GM18907 (cell line): ENCODE data around the gene CCN6.
"Not testable (repeated sequence)": the region's sequence is repeated elsewhere in the genome, so short reads cannot be mapped to it uniquely, and the experiment has no call there.

Experiments used
- ATAC-seq: cut with Tn5 transposase; IDR thresholded peaks from one replicate; pipeline ENCODE4 v1.9.1; 2021; ENCODE audit warnings: mild to moderate bottlenecking, moderate library complexity; ENCODE audit not compliant: unreplicated experiment

The CCN6 gene

DNA sequence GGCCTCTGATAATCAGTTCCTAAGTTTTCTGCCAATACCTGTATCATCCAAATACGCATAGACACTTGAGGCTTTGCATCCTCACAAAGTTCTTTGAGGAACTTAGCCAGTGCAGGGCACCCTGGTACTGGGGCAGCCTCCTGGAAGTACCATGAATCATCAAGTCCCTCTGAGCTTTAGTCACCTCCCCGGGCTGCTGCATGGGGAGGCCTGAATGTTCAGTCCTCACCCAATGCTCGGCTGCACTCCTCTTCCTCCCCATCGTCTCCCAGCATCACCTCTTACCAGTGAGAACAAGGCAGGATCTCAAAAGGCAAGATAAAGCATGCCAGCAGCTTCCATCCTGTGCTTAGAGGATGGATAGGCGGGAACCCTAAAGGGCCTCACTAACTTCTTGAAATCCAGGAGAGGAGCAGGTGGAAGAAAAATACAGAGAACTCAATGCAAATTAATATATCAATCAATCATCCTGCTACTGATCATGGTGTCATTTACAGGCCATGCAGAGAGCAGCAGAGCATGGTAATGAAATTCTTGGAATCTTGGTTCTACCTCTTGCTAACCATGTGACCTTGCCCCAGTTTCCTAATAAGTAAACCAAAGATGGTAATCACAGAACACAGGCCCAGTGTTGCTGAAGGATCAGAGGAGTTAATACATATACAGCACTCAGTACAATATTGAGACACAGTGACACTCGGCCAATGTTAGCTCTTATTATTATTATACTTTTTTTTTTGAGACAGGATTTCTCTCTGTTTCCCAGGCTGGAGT lies 4.7 kb upstream of the CCN6 start:
- no peak for ATAC-seq

DNA sequence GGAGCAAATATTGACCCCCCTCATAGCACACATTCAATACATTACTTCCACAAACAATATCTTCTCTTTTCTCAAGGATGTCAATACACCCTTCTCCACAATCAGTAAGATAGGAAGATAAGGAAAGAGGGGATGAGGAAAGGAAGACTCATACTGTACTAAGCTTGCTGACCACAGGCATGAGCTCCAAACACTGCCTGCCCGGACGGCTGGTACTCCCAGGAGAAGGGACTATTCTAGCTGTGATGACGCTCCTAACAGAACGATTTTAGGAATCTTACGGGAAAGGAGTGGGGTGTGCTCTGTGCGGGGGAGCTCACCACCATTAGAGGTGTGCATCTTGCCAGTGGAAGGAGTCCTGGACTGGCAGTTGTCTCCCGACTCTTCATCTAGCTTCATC lies 3.9 kb upstream of the CCN6 start:
- ATAC-seq: no peak

DNA sequence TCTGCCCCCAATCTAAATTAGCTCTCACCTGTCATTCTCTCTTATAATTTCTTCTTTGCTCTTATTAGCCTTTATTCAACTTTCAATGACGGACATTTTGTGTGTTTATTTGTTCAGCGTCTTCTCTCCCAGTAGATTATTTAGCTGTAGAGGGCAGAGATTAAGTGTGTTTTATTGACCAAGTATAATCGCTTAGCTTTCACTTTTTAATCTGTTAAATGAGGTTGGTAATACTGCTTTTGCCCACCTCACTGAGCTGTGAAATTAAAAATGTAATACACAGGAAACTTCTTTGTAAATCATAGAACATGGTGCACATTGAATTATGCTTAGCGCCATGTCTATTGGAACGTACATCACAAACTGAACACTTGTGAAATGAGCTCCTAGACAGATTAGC lies 3.5 kb upstream of the CCN6 start:
- ATAC-seq: no peak

DNA sequence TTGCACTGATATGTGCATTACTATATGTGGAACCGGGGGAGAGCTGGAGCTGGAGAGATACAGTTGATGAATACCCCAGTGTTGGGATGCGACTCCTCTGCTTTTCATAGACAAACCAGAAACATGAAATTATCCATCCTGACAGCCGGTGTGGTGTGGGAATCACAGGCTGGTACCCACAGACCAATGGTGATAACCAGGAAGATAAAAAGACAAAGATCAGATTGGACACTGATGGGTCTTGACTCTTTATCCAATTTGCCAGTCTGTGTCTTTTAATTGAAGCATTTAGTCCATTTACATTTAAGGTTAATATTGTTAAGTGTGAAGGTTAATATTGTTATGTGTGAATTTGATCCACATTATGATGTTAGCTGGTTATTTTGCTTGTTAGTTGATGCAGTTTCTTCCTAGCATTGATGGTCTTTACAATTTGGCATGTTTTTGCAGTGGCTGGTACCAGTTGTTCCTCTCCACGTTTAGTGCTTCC lies 2.6 kb upstream of the CCN6 start:
- ATAC-seq: not testable (repeated sequence)

DNA sequence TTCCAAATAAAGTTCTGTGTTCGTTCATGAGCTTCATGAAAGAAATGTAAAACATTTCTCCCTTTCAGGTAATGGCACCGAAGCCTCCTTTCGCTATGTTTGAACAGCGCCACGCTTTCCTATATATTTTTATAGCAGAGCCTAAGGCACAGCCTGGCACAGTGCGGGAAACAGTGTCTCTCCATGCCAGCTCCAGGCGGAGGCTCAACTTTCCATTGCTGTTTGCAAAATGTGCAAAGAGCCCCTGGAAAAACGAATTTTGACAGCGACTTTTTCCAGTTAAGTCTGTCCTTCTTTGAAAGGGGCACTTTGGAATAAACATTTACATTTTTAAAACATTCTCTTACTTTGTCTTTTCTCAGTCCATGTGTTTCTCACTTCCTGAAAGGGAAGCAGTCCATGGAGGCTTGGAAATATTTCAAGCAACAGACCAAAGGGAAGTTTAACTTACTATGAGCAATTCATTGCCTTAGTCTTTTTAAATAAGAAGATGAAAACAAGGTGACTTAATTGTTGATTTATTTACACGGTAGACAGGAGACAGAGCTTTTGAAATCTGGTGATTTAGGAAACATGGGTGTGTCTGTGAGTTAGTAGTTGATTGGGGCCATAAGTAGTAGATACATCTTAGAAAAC lies 769 bp downstream of the CCN6 start:
- no peak for ATAC-seq

DNA sequence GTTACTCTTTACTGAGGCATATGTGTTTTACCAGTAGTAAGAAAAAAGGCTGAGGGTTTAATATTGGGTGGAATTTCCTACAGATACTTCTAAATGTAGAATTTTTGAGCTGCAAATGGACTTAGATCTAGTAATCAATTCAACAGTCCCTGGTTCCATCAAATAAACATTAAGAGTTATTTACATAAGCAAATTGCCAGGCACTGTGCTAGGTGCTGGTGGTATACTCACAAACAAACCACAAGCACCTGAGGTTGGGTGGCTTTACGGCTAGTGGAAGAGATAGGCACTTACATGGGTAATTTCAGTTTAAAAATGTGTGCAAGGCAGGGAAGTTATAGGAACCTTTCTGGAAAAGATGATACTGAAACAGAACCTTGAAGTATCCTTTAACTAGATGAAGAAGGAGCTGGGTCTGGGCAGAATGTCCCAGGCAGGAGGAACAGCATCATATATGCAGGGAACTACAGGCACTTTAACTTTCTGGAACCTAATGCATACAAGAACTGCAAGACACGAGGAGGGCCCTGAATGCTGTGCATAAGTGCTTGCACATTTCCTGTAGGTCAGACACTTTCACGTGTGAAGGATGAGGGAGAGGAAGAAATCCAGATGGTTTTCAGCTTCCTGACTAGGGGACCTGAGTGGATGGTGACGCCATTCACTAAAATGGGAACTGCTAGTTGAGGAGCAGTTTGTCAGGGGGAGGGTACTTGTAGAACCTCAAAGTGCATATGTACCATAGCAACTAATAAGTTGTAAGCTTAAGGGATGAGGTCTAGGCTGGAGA lies 4.5 kb downstream of the CCN6 start:
- no peak for ATAC-seq

DNA sequence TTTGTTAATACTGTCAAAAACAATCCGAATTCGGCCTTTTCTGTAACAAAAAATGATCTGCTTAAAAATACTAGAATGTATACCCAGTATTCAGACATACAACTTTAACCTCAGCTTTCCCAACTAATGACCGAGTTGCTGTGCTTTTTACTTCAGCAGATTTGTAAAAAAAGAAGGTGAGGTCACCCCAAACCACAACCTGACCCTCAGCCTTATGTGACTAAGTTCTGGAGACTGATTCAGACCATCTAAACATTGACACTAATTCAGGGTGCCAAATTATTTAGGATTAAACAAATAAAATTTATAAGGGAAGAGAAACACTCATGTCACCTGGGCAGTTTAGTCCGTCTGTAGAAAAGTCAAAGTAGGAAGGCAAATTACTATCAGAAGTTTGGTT lies 7.7 kb downstream of the CCN6 start:
- no peak for ATAC-seq

DNA sequence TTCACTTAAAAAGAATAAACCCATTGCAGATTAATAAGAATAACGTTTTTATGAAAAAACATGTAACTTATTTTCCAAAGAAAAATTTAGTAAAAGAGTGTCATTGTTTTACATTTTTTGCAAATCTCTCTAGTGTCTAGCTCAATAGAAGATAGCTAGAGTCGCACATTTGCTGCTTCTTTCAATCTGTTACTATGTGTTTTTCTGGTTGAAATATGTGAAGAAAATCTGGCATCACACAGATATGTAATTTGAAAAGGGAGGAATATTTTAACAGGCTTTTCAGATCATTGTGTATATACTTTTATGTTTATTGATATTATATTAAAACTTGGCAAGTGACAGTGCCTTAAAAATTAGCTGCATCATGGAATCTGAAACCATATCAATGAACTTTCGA lies 9.1 kb downstream of the CCN6 start:
- ATAC-seq: no peak

DNA sequence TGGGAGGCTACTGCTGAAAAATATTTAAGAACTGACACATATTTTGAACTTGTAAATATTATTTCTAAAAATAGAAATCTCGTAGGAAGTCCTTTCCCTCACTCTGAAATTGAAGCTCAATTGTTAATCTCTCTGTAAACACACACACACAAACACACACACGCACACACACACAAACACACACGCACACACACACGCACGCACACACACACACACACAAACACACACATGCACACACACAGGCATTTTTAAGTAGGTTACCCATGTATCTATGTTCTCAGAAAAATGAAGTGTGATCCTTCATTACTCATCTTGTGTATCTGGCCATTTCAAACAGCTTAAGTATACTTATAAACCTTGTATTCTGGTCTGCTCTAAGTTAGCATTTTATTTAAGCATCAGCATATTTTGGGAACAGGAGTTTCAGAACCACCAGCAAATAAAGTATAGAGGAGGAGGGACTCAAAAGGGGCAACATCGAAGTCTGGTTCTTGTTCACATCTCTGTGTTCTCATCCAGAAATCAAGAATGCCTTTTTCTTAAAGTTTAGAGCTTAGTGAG lies 11.6 kb downstream of the CCN6 start:
- ATAC-seq: no peak

DNA sequence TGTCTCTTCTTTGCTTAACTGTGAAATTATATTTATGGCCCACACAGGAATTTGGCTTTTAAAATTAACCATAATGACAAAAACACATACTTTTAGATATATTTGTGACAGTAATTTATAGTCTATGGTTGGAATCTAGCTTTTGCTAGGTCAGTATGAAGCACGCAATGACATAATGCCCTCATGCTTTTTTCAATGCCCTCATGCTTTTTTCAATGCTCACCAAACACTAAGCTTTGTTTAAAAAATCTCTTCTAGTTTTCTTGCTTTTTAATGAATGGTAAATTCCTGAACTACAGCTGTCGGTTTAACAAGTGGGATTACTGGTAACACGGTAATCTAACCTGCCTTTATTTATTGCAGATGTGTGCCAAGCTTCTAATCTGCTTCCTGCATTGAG lies 12.7 kb downstream of the CCN6 start:
- ATAC-seq: no peak

DNA sequence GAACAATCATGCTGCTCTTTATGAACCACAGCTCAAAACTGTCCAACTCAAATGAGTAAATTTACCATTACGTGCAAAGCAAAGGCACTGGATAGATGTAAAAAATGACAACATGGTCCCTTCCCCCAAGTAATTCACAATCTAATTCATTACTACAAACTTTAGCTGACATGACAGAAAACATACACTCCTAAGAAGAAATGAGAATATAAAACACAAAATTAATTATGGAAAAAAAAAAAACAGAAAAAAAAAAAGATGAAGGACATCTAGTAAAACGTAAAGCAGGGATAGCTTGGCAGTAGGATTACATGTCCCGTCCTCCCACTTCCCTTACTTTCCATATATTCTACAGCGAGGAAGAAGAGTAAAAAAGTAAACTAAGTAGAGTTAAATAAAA lies 27.7 kb downstream of the CCN6 start:
- no peak for ATAC-seq

DNA sequence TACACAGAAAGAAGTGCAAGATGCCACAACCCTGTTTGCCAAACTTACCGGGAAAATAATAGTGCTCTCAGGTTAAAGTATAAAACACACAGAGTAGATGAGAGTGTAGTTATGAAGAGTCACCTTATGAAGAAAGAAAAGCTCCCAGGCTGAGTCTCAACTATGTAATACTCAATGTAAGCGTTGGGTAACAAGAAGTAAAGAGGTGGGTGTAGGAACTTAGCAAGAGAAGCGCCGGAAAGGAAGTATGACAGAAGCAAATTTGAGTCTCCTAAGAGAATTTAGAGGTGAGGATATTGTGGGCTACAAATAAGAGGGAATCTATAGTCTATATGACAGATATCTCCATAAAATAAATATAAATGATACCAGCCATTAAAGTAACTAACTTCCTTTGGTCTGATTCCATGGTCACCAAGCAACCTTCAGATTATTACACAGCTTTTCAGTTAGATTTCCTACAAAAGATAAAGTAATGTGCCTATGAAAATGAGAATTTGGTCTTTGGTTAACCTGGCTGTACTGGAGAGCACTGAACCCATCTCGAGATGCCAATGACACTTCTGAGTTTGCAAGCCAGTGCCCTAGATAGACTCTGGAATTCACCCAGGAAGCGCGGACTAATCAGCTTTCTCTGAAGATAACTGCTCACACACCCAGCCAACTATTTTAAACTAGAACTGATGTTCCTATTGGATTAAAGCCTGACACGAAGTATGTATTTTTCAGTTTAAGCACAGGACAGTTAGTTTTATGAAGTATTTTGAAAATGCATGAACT lies 31.6 kb downstream of the CCN6 start:
- no peak for ATAC-seq

DNA sequence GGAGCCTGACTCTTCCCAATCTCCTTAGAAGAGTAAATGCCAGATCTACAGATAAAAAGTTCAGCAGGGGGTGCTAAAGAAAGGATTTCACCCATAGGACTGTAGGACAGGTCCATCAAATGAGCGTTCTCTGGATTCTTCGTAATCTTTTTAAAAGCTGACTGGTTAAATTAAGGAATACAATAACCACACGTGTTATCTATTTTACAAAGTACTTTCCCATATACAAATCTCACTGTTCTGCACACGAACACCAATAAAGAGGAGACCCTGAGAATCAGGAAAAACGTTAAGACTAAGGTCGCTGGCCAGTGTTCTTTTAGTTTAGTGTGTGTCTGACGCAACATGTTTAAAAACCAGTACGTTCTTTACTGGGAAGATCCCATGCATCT lies 32.8 kb downstream of the CCN6 start:
- ATAC-seq: peak; percentile 30

DNA sequence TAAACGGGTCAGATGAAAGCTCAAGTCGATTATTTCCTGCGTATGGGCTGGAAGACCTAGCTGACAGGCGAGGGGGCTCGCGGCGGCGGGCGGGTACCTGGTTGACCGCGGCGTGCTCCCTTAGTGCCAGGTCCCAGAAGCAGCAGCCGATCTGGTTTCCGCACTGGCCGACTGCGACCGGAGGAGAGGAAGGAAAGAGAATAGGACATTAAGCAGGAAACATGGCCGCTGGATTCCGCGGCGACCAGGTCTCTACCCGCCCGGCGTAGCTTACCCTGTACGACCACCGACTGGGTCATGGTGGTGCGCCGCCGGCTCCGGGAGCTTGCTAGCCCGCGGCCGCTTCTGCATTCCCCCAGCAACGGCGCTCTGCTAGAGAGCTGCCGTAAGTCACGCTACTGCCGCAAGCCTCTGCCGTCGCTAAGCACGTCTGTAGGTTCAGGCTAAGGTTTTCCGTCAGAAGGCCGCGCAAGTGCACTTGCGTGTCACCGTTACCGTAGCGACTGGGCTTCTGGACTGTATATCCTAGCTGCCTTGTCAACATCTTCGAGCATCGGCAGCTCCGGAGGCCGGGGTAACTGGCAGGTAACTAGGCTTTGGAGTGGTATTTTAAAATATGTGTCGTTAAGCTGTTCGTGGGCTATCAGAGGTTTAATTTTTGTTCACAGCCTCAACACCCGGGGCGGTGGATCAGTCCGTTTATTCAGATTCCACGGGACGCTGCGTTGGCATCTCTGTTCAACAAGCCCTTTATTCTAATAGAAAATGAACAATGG lies 33.4 kb downstream of the CCN6 start, which contains the start of the genes FAM229B and TUBE1:
FAM229B (plus strand) TSS at position 456 of the 776 bp plus-strand sequence. CDS start 11,693 bp downstream, outside the sequence.
TUBE1 (minus strand) TSS at position 347 of the 776 bp plus-strand sequence; CDS start at position 299, 48 bp downstream.
- peak; percentile 98 for ATAC-seq

DNA sequence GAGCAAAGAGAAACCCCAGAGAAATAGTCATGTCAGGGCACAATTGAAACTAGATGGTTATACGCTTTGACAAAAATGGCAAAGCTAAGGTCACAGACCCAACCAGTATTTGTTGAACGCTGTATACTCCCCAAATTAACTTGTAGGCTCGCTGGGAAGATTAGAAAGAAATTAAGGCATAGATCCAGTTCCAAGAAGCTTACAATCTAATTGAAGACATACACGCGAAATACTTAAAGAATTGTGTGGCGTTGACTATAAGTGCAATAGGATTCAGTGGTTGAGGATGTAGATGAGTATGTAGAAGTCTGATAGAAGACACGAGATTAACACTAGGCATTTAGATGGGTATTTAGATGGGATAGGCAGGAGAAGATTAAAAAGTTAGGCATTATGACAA lies 34.0 kb downstream of the CCN6 start:
- no peak for ATAC-seq

DNA sequence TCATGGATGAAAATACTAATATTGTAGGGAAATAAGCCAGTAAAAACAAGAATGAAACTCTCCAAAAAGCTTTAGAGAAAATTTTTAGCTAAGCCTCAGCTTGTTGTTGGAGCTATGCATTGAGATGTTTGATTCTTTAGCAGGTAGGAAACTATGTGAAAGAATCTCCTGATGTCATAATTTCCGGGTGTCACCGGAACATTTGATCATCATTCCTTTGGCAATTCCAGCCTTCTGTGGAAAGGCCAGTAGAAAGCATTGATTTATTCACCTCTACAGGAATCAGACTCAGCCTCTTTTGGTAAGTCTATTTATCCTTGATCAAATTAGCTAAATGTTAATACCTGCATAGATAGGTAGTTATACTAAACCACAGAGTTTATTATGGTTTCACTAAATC lies 43.0 kb downstream of the CCN6 start:
- ATAC-seq: no peak

DNA sequence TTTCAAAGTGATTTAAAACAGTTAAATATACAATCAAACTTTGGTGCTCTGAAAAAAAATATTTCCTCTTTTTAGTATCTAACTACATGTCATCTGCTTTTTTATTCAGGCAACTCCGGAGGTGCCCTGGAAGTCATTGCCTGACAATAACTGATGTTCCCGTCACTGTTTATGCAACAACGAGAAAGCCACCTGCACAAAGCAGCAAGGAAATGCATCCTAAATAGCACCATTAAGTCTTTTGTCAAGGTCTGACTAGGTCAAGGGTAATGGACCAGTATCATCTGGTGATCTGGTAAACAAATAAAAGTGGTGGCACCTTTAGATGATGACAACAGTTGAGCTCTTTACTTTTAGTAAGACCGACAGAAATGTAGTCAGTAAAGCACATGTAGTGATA lies 46.7 kb downstream of the CCN6 start:
- ATAC-seq: no peak

DNA sequence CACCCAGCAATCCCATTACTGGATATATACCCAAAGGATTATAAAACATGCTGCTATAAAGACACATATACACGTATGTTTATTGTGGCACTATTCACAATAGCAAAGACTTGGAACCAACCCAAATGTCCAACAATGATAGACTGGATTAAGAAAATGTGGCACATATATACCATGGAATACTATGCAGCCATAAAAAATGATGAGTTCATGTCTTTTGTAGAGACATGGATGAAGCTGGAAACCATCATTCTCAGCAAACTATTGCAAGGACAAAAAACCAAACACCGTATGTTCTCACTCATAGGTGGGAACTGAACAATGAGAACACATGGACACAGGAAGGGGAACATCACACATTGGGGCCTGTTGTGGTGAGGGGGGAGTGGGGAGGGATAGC lies 52.1 kb downstream of the CCN6 start:
- not testable (repeated sequence) for ATAC-seq

DNA sequence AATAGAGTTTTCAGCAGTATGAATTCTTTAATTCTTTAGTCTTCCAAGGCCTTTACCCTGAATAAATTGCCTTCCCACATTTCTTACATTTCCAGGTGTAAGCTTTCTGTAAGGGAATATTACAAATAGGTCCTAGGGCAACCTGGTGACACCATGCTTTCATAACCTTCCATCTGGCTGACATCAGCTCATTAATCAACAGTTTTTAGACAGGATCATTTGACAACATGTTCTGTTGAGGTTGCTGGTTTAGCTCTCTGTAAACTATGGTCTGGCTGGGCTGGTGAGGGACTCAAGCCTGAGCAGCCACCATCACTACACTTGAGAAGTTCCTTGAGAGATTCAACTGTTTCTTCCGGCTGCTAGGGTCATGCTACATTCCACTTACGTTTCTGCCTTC lies 52.7 kb downstream of the CCN6 start:
- ATAC-seq: no peak

DNA sequence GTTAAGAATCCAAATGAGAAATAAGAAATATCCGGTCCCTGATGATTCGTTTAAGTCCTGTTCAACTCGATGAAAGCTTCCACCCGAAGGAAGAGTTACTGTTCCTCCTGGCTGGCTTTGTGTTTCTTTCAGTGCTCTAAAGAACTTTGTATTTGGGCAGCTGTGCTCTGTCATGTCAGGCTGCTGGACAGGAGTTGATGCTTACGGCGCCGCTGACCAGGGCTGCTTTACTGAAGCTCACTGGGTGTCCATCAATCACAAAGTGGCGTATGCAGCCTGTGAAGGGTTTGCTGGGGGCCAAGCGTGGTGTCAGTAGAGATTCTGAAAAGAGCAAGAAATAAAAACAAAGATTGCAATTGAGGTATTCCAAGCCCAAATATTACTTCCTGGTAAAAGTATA lies 55.4 kb downstream of the CCN6 start:
- ATAC-seq: no peak
